ENCODE data around the gene LIPG.
"Not testable (repeated sequence)": the region's sequence is repeated elsewhere in the genome, so short reads cannot be mapped to it uniquely, and the experiment has no call there.

LIPG gene

DNA sequence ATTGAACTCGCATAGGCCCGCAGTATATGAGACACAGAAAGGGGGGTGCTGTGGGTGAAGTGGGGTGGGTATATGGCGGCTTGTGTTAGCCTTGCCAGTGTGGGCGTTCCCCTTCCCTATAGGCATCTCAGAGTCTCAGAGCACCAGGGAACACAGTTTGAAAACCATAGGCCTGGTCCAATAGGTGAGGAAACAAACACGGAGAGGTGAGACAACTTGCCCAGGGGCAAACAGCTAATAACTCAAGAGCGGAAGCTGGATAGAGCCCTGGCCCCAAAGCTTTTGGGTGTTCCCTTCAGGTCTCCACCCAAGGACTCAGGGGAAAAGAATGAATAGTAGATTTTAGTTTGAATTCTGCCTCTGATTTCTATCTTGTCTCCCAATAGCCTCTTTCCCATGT is 7.9 kb downstream of the LIPG start:
- Histone ChIP-seq H3K9me3 (ENCODE audit: control insufficient read depth in 5 of 5, low read length in 5 of 5) (no peaks in the 10 kb centered on the region), H3K9ac (ENCODE audit: low read length in 5 of 5) (no peak overlapping the region), H3K27ac (ENCODE audit: low read depth, low read length) (no peak overlapping the region), H3K4me3 (ENCODE audit: low read depth in 1 of 5, low read length in 5 of 5) (no peak overlapping the region), H3K36me3 (ENCODE audit: control insufficient read depth in 5 of 5, insufficient read depth in 5 of 5, low read length in 5 of 5) (no peaks in the 10 kb centered on the region), H3K4me1 (ENCODE audit: control insufficient read depth in 5 of 5, insufficient read depth in 5 of 5, low read length in 5 of 5) (peaks cover 0 to 16% (median 11%) of the 10 kb centered on the region in 5 donors), H3K27me3 (ENCODE audit: control insufficient read depth in 5 of 5, insufficient read depth in 4 of 5, low read length in 5 of 5) (peaks cover 0 to 7% (median 3%) of the 10 kb centered on the region in 5 donors)

DNA sequence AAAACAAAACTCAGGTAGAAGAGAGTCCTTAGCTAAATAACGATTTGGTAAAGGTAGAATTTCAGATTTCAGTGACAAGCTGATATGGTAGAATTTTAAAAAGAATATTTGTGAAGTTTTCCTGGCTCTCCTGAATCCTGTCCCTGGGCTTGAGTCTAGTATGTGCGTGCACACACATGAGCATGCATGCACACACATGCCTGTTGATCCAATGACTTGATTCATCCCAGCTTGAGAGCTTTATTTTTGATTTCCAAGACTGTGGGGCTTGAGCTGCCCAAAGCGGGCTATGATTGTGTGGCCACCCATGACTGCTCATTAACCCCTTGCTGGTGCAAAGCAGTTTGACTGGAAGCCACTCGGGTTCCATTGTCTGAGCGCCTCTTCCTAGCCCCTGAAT is 9.0 kb downstream of the LIPG start:
- Histone ChIP-seq H3K27ac (ENCODE audit: low read depth, low read length) (no peak overlapping the region), H3K4me3 (ENCODE audit: low read depth in 1 of 5, low read length in 5 of 5) (no peak overlapping the region), H3K9me3 (ENCODE audit: control insufficient read depth in 5 of 5, low read length in 5 of 5) (no peaks in the 10 kb centered on the region), H3K4me1 (ENCODE audit: control insufficient read depth in 5 of 5, insufficient read depth in 5 of 5, low read length in 5 of 5) (peaks cover 0 to 11% (median 7%) of the 10 kb centered on the region in 5 donors), H3K36me3 (ENCODE audit: control insufficient read depth in 5 of 5, insufficient read depth in 5 of 5, low read length in 5 of 5) (no peaks in the 10 kb centered on the region), H3K9ac (ENCODE audit: low read length in 5 of 5) (no peak overlapping the region), H3K27me3 (ENCODE audit: control insufficient read depth in 5 of 5, insufficient read depth in 4 of 5, low read length in 5 of 5) (no peaks in the 10 kb centered on the region)

DNA sequence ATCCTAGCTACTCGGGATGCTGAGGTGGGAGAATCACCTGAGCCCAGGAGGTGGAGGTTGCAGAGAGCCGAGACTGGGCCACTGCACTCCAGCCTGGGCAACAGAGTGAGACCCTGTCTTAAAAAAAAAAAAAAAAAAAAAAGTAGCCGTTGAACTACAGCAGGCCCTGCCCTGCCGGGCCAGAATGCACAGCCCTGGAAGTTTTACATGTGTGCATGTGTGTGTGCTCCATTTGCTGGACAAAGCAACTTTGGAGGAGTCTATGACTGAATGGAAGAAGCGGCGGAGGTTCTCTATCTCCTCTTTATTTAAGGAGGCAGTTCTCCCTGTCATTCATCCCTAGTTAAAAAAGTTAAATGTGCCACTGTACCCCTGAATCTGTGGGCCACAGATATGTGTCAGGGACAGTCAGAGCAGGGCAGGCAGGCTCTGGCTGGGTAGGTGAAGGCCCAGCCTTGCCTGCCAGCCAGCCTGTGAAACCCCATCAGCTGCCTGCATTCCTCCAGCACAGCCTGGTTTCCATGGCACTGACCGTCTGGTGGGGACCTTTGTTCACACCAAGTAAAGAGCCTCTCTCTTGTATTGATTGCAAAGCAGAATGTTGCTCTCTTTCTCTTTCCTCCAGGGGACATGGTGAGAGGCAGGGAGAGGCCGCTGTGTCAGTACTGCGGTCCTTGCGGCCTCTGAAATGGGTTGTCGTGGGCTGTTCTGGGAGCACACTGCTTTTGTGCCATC is 10.9 kb downstream of the LIPG start:
- H3K27me3 ChIP-seq (ENCODE audit: control insufficient read depth in 5 of 5, insufficient read depth in 4 of 5, low read length in 5 of 5): no peaks in the 10 kb centered on the region
- peaks cover 0 to 8% (median 7%) of the 10 kb centered on the region in 5 donors for H3K4me1 ChIP-seq (ENCODE audit: control insufficient read depth in 5 of 5, insufficient read depth in 5 of 5, low read length in 5 of 5)
- H3K9me3 ChIP-seq (ENCODE audit: control insufficient read depth in 5 of 5, low read length in 5 of 5): no peaks in the 10 kb centered on the region
- H3K36me3 ChIP-seq (ENCODE audit: control insufficient read depth in 5 of 5, insufficient read depth in 5 of 5, low read length in 5 of 5): no peaks in the 10 kb centered on the region
- no peak overlapping the region for H3K9ac ChIP-seq (ENCODE audit: low read length in 5 of 5)
- no peak overlapping the region for H3K27ac ChIP-seq (ENCODE audit: low read depth, low read length)
- no peak overlapping the region for H3K4me3 ChIP-seq (ENCODE audit: low read depth in 1 of 5, low read length in 5 of 5)

DNA sequence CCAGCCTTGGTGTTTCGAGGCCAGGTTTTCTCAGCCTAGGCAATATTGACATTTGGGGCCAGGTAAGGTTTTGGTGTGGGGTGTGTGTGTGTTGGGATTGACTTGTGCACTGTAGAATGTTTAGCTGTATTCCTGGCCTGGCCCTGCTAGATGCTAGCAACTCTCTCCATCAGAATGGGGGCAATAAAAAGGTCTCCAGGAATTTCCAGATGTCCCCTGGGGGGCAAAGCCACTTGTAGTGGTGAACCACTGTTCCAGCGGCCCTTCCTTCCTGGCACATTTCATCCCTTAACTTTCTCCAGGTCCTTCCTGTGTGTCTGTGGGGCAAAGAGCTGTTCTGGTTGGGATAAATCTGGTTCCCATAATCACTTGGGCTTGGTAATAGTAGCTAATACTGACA is 12.0 kb downstream of the LIPG start:
- Histone ChIP-seq H3K36me3 (ENCODE audit: control insufficient read depth in 5 of 5, insufficient read depth in 5 of 5, low read length in 5 of 5) (no peaks in the 10 kb centered on the region), H3K9me3 (ENCODE audit: control insufficient read depth in 5 of 5, low read length in 5 of 5) (no peaks in the 10 kb centered on the region), H3K9ac (ENCODE audit: low read length in 5 of 5) (no peak overlapping the region), H3K27ac (ENCODE audit: low read depth, low read length) (no peak overlapping the region), H3K4me3 (ENCODE audit: low read depth in 1 of 5, low read length in 5 of 5) (no peak overlapping the region), H3K27me3 (ENCODE audit: control insufficient read depth in 5 of 5, insufficient read depth in 4 of 5, low read length in 5 of 5) (no peaks in the 10 kb centered on the region), H3K4me1 (ENCODE audit: control insufficient read depth in 5 of 5, insufficient read depth in 5 of 5, low read length in 5 of 5) (peaks cover 0 to 8% (median 7%) of the 10 kb centered on the region in 5 donors)

DNA sequence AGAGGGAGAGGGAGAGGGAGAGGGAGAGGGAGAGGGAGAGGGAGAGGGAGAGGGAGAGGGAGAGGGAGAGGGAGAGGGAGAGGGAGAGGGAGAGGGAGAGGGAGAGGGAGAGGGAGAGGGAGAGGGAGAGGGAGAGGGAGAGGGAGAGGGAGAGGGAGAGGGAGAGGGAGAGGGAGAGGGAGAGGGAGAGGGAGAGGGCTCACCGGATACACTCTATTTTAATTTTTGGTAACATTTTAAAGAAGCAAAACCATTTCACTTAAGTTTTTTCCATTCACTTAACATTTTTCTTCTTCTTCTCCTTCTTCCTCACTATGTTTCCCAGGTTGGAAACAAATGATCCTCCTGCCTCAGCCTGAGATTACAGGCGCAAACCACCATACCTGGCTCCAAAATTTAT is 17.2 kb downstream of the LIPG start:
- not testable (repeated sequence) for H3K27me3 ChIP-seq (ENCODE audit: control insufficient read depth in 5 of 5, insufficient read depth in 4 of 5, low read length in 5 of 5); H3K27ac ChIP-seq (ENCODE audit: low read depth, low read length); H3K4me1 ChIP-seq (ENCODE audit: control insufficient read depth in 5 of 5, insufficient read depth in 5 of 5, low read length in 5 of 5); H3K9ac ChIP-seq (ENCODE audit: low read length in 5 of 5); H3K9me3 ChIP-seq (ENCODE audit: control insufficient read depth in 5 of 5, low read length in 5 of 5); H3K4me3 ChIP-seq (ENCODE audit: low read depth in 1 of 5, low read length in 5 of 5); H3K36me3 ChIP-seq (ENCODE audit: control insufficient read depth in 5 of 5, insufficient read depth in 5 of 5, low read length in 5 of 5)

DNA sequence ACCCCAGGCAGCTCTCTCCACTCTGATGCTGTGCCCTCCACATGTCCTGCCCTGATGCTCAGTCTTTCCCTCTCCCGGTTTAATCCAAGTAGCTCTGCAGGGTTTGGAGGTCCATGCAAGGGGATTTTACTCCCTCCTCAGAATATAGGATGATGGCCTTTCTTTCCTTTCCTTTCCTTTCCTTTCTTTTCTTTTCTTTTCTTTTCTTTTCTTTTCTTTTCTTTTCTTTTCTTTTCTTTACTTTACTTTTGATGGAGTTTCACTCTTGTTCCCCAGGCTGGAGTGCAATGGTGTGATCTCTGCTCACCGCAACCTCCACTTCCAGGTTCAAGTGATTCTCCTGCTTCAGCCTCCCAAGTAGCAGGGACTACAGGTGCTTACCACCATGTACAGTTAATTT is 17.7 kb downstream of the LIPG start:
- not testable (repeated sequence) for H3K36me3 ChIP-seq (ENCODE audit: control insufficient read depth in 5 of 5, insufficient read depth in 5 of 5, low read length in 5 of 5); H3K9me3 ChIP-seq (ENCODE audit: control insufficient read depth in 5 of 5, low read length in 5 of 5); H3K4me1 ChIP-seq (ENCODE audit: control insufficient read depth in 5 of 5, insufficient read depth in 5 of 5, low read length in 5 of 5); H3K4me3 ChIP-seq (ENCODE audit: low read depth in 1 of 5, low read length in 5 of 5); H3K27me3 ChIP-seq (ENCODE audit: control insufficient read depth in 5 of 5, insufficient read depth in 4 of 5, low read length in 5 of 5); H3K9ac ChIP-seq (ENCODE audit: low read length in 5 of 5); H3K27ac ChIP-seq (ENCODE audit: low read depth, low read length)

DNA sequence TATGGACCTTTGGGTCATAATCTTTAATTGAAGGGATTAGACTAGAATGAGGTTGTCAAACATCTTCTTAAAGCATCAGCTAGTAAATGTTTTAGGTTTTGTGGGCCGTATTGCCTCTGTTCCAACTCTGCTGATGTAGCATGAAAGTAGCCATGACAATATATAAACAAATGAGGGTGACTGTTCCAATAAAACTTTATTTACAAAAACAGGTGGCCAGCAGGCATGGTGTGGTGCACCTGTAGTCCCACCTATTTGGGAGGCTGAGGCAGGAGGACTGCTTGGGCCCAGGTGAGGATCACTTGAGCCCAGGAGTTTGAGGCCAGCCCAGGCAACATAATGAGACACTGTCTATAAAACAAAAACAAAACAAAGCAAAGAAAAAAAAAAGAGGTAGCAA is 18.4 kb downstream of the LIPG start:
- no peaks in the 10 kb centered on the region for H3K4me1 ChIP-seq (ENCODE audit: control insufficient read depth in 5 of 5, insufficient read depth in 5 of 5, low read length in 5 of 5)
- H3K36me3 ChIP-seq (ENCODE audit: control insufficient read depth in 5 of 5, insufficient read depth in 5 of 5, low read length in 5 of 5): no peaks in the 10 kb centered on the region
- no peak overlapping the region for H3K9ac ChIP-seq (ENCODE audit: low read length in 5 of 5)
- no peak overlapping the region for H3K4me3 ChIP-seq (ENCODE audit: low read depth in 1 of 5, low read length in 5 of 5)
- no peak overlapping the region for H3K27ac ChIP-seq (ENCODE audit: low read depth, low read length)
- H3K27me3 ChIP-seq (ENCODE audit: control insufficient read depth in 5 of 5, insufficient read depth in 4 of 5, low read length in 5 of 5): peaks cover 0 to 6% (median 0%) of the 10 kb centered on the region in 5 donors
- H3K9me3 ChIP-seq (ENCODE audit: control insufficient read depth in 5 of 5, low read length in 5 of 5): no peaks in the 10 kb centered on the region

DNA sequence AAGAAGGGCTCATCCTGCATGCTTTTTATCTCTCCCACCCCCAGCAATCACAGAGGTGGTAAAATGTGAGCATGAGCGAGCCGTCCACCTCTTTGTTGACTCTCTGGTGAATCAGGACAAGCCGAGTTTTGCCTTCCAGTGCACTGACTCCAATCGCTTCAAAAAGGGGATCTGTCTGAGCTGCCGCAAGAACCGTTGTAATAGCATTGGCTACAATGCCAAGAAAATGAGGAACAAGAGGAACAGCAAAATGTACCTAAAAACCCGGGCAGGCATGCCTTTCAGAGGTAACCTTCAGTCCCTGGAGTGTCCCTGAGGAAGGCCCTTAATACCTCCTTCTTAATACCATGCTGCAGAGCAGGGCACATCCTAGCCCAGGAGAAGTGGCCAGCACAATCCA is 19.5 kb downstream of the LIPG start:
- Histone ChIP-seq H3K4me1 (ENCODE audit: control insufficient read depth in 5 of 5, insufficient read depth in 5 of 5, low read length in 5 of 5) (no peaks in the 10 kb centered on the region), H3K27me3 (ENCODE audit: control insufficient read depth in 5 of 5, insufficient read depth in 4 of 5, low read length in 5 of 5) (peaks cover 0 to 6% (median 0%) of the 10 kb centered on the region in 5 donors), H3K4me3 (ENCODE audit: low read depth in 1 of 5, low read length in 5 of 5) (no peak overlapping the region), H3K9ac (ENCODE audit: low read length in 5 of 5) (no peak overlapping the region), H3K36me3 (ENCODE audit: control insufficient read depth in 5 of 5, insufficient read depth in 5 of 5, low read length in 5 of 5) (no peaks in the 10 kb centered on the region), H3K9me3 (ENCODE audit: control insufficient read depth in 5 of 5, low read length in 5 of 5) (no peaks in the 10 kb centered on the region), H3K27ac (ENCODE audit: low read depth, low read length) (no peak overlapping the region)

DNA sequence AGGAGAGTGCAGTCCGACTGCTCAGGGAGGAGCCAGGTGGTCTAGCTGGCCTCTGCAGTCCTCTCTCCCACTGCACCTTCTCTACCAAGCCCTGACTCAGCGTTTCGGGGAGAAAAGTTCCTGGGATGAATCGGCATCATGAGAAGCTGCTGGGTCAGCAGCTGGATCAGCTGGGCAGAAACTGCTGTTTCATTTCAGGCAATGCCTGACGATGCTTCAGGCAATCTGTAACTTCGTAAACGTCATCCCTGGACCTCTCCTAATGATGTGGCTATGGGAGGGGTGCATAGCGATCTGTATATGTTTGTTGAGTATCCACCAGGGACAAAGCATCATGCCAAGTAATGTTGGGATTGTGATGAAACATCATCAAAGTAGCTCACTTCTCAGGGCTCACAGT is 20.7 kb downstream of the LIPG start:
- Histone ChIP-seq H3K36me3 (ENCODE audit: control insufficient read depth in 5 of 5, insufficient read depth in 5 of 5, low read length in 5 of 5) (no peaks in the 10 kb centered on the region), H3K9ac (ENCODE audit: low read length in 5 of 5) (no peak overlapping the region), H3K27me3 (ENCODE audit: control insufficient read depth in 5 of 5, insufficient read depth in 4 of 5, low read length in 5 of 5) (peaks cover 0 to 6% (median 0%) of the 10 kb centered on the region in 5 donors), H3K4me3 (ENCODE audit: low read depth in 1 of 5, low read length in 5 of 5) (no peak overlapping the region), H3K4me1 (ENCODE audit: control insufficient read depth in 5 of 5, insufficient read depth in 5 of 5, low read length in 5 of 5) (no peaks in the 10 kb centered on the region), H3K9me3 (ENCODE audit: control insufficient read depth in 5 of 5, low read length in 5 of 5) (no peaks in the 10 kb centered on the region), H3K27ac (ENCODE audit: low read depth, low read length) (no peak overlapping the region)

DNA sequence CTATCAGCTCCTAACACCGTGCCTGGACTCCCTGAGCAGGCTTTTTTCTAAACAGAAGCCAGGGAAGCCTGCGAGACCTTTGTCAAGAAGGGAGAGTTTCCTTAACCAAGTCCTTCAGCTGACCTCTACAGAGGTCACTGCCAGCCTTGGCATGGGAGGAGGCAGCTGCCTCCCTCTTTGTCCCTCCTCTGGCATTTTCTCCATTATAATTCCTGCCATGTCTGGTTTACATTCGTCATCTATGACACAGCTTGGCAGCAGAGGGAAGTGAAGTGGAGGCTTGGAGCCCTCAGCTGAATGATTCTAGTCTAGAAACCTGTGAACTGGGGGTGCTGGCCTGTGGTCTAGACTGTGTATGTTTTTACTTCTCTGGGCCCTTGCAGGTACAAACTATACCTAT is 22.5 kb downstream of the LIPG start:
- H3K27me3 ChIP-seq (ENCODE audit: control insufficient read depth in 5 of 5, insufficient read depth in 4 of 5, low read length in 5 of 5): peaks cover 0 to 6% (median 0%) of the 10 kb centered on the region in 5 donors
- no peaks in the 10 kb centered on the region for H3K4me1 ChIP-seq (ENCODE audit: control insufficient read depth in 5 of 5, insufficient read depth in 5 of 5, low read length in 5 of 5)
- no peak overlapping the region for H3K27ac ChIP-seq (ENCODE audit: low read depth, low read length)
- H3K9me3 ChIP-seq (ENCODE audit: control insufficient read depth in 5 of 5, low read length in 5 of 5): no peaks in the 10 kb centered on the region
- no peak overlapping the region for H3K4me3 ChIP-seq (ENCODE audit: low read depth in 1 of 5, low read length in 5 of 5)
- H3K9ac ChIP-seq (ENCODE audit: low read length in 5 of 5): no peak overlapping the region
- no peaks in the 10 kb centered on the region for H3K36me3 ChIP-seq (ENCODE audit: control insufficient read depth in 5 of 5, insufficient read depth in 5 of 5, low read length in 5 of 5)

Data from subcutaneous abdominal adipose tissue (tissue), 5 donors.